Keratinocyte (primary cell): Measurements from ENCODE around the gene HOXC4. TPM values are rescaled to one million over a fixed set of nuclear protein-coding genes. Genes with fewer than 3 reads are reported as not detected.
"Not testable (repeated sequence)": the region's sequence is repeated elsewhere in the genome, so short reads cannot be mapped to it uniquely, and the experiment has no call there.

Experiments used
- DNase-seq: peaks from one replicate; pipeline ENCODE4 v3.0.0-alpha.2; 2011; ENCODE audit warnings: low read depth, missing footprints, low spot score
- FAIRE-seq: peaks from 2 replicates; lab custom pipeline; 2011; peaks lifted over from hg19 to GRCh38; lab: Jason Lieb, UNC
- H2AFZ ChIP-seq: 2 replicates; pipeline ENCODE4 v1.6.0; 2012; ENCODE audit warnings: low read length, control low read depth, inconsistent platforms; ENCODE audit not compliant: control insufficient read depth
- H3K27ac ChIP-seq: 2 replicates; pipeline ENCODE4 v1.5.1; 2011; ENCODE audit warnings: low read length; ENCODE audit not compliant: control insufficient read depth, insufficient read depth
- H3K27me3 ChIP-seq: 3 replicates; pipeline ENCODE4 v1.6.0; 2011; ENCODE audit warnings: low read length; ENCODE audit not compliant: control insufficient read depth, insufficient read depth; ENCODE audit errors: extremely low read depth
- H3K36me3 ChIP-seq, 2 experiments: 2 replicates in 1 of 2; 3 replicates in 1 of 2; pipeline ENCODE4 v1.5.1; 2011; ENCODE audit warnings: low read length in 2 of 2, mild to moderate bottlenecking in 1 of 2; ENCODE audit not compliant: control insufficient read depth in 2 of 2, insufficient read depth in 2 of 2; ENCODE audit errors: extremely low read depth in 1 of 2
- H3K4me1 ChIP-seq: 3 replicates; pipeline ENCODE4 v1.5.1; 2011; ENCODE audit warnings: low read length; ENCODE audit not compliant: control insufficient read depth, insufficient read depth; ENCODE audit errors: extremely low read depth
- H3K4me2 ChIP-seq: 3 replicates; pipeline ENCODE4 v1.6.0; 2011; ENCODE audit warnings: low read depth, low read length; ENCODE audit not compliant: control insufficient read depth, insufficient read depth; ENCODE audit errors: extremely low read depth
- H3K4me3 ChIP-seq, 3 experiments: fragments of 200-600 bp in 1 of 3; sonication (generic) in 1 of 3; 2 replicates in 2 of 3; 3 replicates in 1 of 3; pipeline ENCODE4 v1.5.1; 2011 to 2016; ENCODE audit warnings: low read length in 3 of 3, mild to moderate bottlenecking in 3 of 3, control low read depth in 2 of 3, inconsistent platforms in 1 of 3, low read depth in 1 of 3, mixed read lengths in 1 of 3, mixed run types in 1 of 3, moderate library complexity in 1 of 3; ENCODE audit not compliant: control insufficient read depth in 2 of 3, insufficient read depth in 2 of 3; ENCODE audit errors: extremely low read depth in 1 of 3
- H3K79me2 ChIP-seq: 2 replicates; pipeline ENCODE4 v1.6.0; 2012; ENCODE audit warnings: low read length; ENCODE audit not compliant: control insufficient read depth, insufficient read depth
- H3K9ac ChIP-seq: 3 replicates; pipeline ENCODE4 v1.6.0; 2011; ENCODE audit warnings: low read length; ENCODE audit not compliant: control insufficient read depth, insufficient read depth; ENCODE audit errors: extremely low read depth
- H3K9me1 ChIP-seq: 3 replicates; pipeline ENCODE4 v1.6.0; 2011; ENCODE audit warnings: low read length; ENCODE audit not compliant: control insufficient read depth, insufficient read depth; ENCODE audit errors: extremely low read depth
- H3K9me3 ChIP-seq: 2 replicates; pipeline ENCODE4 v1.5.1; 2012; ENCODE audit warnings: low read depth, low read length; ENCODE audit not compliant: control insufficient read depth
- H4K20me1 ChIP-seq: 3 replicates; pipeline ENCODE4 v1.6.0; 2011; ENCODE audit warnings: low read length; ENCODE audit not compliant: control insufficient read depth, insufficient read depth; ENCODE audit errors: extremely low read depth
- EZH2 ChIP-seq: IDR thresholded peaks from one replicate; pipeline ENCODE4 v1.6.1; 2012; ENCODE audit warnings: inconsistent platforms, mild to moderate bottlenecking, low read length, moderate library complexity
- dilution Hi-C: fragments of 300-500 bp; cut with MboI; formaldehyde crosslinking; loops from one replicate; pipeline ENCODE4 v1.7.0; 2020; ENCODE audit warnings: low sequenced_read_pairs; ENCODE audit not compliant: extremely low pct_ligation_motif_present
- polyA plus RNA-seq, 5 experiments: library from polyadenylated mRNA; depleted of rRNA in 3 of 5; stranded (reverse) in 3 of 5; stranded (forward) in 1 of 5; unstranded in 1 of 5; fragments of >200 nt; gene quantifications; 1 replicate in 1 of 5; 2 replicates in 3 of 5; 3 replicates in 1 of 5; pipeline versions ENCODE4 v1.2.1 to v1.2.3, GENCODE V29; 2011 to 2012; ENCODE audit warnings: missing spikeins in 2 of 5, low read depth in 1 of 5, low replicate concordance in 1 of 5
- TF ChIP-seq, protein P1 (sequence below), 3 experiments: IDR thresholded peaks in 1 of 3; conservative IDR thresholded peaks in 1 of 3; optimal IDR thresholded peaks in 1 of 3; 2 replicates in 2 of 3; 3 replicates in 1 of 3; pipeline versions ENCODE3 to v1.5.1; 2011; ENCODE audit warnings: low read length in 3 of 3, mild to moderate bottlenecking in 3 of 3, moderate library complexity in 2 of 3, control low read depth in 1 of 3, inconsistent platforms in 1 of 3; ENCODE audit not compliant: insufficient read depth in 2 of 3; ENCODE audit errors: extremely low read depth in 1 of 3

The HOXC4 gene
- polyA plus RNA-seq, 1 donor (not counting 4 experiments of a cell fraction or from before 2014, with no cell fraction given), result 1.8 TPM

DNA sequence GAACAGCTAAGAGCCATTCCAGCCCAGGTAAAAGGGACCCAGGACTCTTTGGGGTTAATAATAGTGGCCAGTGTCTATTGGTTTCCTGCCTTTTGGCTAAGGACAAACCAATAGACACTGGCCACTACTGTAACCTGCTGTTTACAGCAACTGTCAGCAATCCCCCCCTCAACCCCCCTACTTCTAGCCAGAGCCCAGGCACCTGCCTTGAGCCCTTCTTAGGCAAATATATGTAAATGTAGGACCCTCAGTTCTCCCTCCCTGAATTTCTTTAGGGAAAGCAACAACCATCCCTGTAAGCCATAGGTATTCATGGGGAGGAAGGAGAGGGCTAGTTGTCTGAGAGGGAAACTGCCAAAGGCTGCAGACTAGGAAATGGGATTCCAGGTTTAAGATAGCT, 22.3 kb downstream of the HOXC4 start:
- Histone ChIP-seq H3K79me2 (no peaks in the 10 kb centered on the region), H3K4me1 (no peaks in the 10 kb centered on the region), H3K27me3 (no peaks in the 10 kb centered on the region), H3K27ac (no peak overlapping the region), H3K9me3 (no peaks in the 10 kb centered on the region), H3K9ac (no peak overlapping the region), H4K20me1 (no peaks in the 10 kb centered on the region), H3K4me2 (no peak overlapping the region), H3K4me3 (no peak overlapping the region), H3K36me3 (no peaks in the 10 kb centered on the region), H3K9me1 (no peaks in the 10 kb centered on the region), H2AFZ (no peak overlapping the region)
- TF ChIP-seq EZH2, result no peak
- TF ChIP-seq, protein P1, sequence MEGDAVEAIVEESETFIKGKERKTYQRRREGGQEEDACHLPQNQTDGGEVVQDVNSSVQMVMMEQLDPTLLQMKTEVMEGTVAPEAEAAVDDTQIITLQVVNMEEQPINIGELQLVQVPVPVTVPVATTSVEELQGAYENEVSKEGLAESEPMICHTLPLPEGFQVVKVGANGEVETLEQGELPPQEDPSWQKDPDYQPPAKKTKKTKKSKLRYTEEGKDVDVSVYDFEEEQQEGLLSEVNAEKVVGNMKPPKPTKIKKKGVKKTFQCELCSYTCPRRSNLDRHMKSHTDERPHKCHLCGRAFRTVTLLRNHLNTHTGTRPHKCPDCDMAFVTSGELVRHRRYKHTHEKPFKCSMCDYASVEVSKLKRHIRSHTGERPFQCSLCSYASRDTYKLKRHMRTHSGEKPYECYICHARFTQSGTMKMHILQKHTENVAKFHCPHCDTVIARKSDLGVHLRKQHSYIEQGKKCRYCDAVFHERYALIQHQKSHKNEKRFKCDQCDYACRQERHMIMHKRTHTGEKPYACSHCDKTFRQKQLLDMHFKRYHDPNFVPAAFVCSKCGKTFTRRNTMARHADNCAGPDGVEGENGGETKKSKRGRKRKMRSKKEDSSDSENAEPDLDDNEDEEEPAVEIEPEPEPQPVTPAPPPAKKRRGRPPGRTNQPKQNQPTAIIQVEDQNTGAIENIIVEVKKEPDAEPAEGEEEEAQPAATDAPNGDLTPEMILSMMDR (optimal IDR thresholded peaks at IDR 0.05 in 1 of 3, IDR thresholded peaks at IDR 0.05 in 1 of 3, conservative IDR thresholded peaks at IDR 0.05 in 1 of 3; ENCODE audit: extremely low read depth in 1 of 3, insufficient read depth in 2 of 3, low read length in 3 of 3), result no peak
- DNase-seq (no peak), FAIRE-seq (no peak)
- dilution Hi-C loops, result no loop called here

DNA sequence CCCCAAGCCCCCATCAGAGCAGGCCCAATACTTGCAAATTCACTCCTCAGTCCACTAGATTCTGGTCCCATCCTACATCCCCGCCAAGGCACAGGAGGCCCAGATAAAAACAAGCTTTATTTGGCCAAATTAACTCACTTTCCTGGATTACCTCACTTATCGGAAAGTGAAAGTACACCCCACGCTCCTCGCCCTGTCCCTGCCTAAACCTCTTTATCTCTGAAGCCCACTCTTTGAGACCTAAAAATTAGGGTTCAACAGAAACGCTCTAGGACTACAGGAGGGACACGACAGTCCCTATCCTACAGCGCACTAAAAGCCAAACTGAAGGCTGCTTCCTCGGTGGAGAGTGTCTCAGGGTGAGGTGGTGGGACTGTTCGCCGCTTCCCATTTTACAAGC, 24.2 kb downstream of the HOXC4 start:
- H3K9ac ChIP-seq, H3K27me3 ChIP-seq, H3K9me1 ChIP-seq, H3K9me3 ChIP-seq, H3K4me2 ChIP-seq, FAIRE-seq, H2AFZ ChIP-seq, dilution Hi-C loops, H3K4me3 ChIP-seq, H3K79me2 ChIP-seq, H4K20me1 ChIP-seq, DNase-seq, H3K36me3 ChIP-seq, H3K27ac ChIP-seq, H3K4me1 ChIP-seq: not testable (repeated sequence)

DNA sequence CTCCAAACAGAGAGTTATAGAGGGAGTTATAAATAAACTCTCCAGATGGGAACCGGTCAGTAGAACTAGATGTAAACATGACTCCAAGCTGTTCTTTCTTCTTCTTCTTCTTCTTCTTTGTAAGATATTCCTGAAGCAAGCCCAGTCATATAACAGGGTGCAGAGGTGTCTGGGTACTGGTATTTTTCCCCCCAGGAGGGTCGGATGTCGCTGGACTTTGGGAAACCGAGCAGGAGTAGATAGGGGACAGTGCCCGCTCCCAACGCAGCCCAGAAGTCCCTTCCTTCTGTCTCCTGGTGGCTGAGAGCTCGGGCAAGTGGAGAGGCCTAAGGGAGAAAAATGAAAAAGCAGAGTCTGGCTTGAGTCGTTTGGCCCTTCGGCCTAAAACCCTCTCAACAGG, 25.5 kb downstream of the HOXC4 start:
- H3K4me1 ChIP-seq, H4K20me1 ChIP-seq, H3K9ac ChIP-seq, H2AFZ ChIP-seq, H3K79me2 ChIP-seq, H3K27me3 ChIP-seq, H3K36me3 ChIP-seq, DNase-seq, FAIRE-seq, H3K9me3 ChIP-seq, H3K4me2 ChIP-seq, H3K27ac ChIP-seq, H3K9me1 ChIP-seq, dilution Hi-C loops, H3K4me3 ChIP-seq: not testable (repeated sequence)

DNA sequence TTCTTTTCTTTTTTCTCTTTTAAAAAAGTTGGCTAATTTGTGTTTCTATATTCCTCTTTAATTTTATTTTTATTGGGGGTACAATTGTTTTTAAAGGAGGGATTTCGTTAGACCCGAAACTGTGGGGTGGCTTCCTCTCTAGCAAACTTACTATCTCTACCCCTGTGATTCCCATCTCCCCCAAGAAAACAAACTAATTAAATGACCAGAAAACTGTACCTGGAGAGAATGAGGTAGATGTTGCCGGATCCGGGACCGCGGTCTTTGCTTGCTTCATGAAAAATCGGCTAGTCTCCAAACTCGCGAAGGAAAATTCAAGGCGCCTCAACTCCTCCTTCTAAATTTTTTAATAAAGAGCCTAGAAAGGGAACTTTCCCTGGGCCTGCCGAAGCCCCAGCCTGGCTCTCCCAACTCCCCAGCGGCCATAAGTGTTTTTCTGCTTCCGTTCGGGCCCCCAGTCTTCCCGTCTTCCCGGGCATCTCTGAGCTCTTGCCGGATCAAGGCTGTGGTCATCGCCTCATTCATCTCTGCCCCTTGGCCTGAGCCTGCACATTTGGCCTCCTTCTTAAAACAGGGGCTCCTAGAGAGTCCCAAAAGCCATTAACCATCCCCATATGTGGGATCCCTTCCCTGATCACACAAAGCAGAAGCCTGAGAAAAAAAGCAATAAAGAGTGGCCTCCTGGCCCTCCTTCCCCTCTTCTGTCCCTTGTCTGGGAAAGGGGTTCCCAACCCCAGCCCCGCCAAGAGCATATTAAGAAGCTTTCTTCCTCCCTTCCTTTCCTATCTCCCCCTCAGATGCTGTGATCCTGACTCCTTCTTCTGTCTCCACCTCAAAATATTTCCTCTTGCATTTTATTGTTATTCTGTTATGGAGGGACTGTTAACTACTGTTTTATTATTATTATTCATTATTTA, 26.6 kb downstream of the HOXC4 start:
- H3K4me3 ChIP-seq, H2AFZ ChIP-seq, H3K79me2 ChIP-seq, H3K9me3 ChIP-seq, FAIRE-seq, H3K4me1 ChIP-seq, H3K9ac ChIP-seq, DNase-seq, H3K4me2 ChIP-seq, H3K27me3 ChIP-seq, H3K36me3 ChIP-seq, H3K27ac ChIP-seq, dilution Hi-C loops, H4K20me1 ChIP-seq, H3K9me1 ChIP-seq: not testable (repeated sequence)
